Raji (cell line): ENCODE results near the gene DDIT4.

Source experiments
- POLR2A ChIP-seq: IDR thresholded peaks from 2 replicates; pipeline ENCODE4 v1.6.1; 2011; ENCODE audit warnings: low read depth, low read length, control low read depth; ENCODE audit not compliant: insufficient read depth

DDIT4 gene

DNA sequence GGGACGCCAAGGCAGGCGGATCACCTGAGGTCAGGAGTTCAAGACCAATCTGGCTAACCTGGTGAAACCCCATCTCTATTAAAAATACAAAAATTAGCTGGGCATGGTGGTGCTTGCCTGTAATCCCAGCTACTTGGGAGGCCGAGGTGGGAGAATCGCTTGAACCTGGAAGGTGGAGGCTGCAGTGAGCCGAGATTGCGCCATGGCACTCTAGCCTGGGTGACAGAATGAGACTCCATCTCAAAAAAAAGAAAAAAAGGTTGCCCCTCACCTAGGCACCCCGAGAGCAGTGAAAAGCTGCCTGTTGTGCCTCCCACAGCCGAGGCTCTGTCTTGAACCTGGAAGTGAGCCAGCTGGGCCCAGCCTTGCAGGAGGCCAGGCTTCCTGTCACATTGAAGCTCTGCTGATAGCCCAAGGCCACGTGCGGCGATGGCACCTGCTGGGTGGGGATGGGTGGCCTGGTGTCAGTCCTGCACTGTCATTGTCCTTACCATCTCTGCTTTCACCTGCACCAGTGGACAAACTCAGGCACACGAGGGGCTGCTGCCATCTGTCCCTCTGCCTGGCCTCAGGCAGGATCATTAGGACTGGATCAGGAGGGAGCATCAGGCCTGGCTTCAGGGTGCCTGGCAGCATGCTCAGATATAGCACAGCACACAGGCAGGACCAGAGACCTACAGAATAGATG is 43.2 kb downstream of the DDIT4 start:
- TF ChIP-seq POLR2A, result no peak

DNA sequence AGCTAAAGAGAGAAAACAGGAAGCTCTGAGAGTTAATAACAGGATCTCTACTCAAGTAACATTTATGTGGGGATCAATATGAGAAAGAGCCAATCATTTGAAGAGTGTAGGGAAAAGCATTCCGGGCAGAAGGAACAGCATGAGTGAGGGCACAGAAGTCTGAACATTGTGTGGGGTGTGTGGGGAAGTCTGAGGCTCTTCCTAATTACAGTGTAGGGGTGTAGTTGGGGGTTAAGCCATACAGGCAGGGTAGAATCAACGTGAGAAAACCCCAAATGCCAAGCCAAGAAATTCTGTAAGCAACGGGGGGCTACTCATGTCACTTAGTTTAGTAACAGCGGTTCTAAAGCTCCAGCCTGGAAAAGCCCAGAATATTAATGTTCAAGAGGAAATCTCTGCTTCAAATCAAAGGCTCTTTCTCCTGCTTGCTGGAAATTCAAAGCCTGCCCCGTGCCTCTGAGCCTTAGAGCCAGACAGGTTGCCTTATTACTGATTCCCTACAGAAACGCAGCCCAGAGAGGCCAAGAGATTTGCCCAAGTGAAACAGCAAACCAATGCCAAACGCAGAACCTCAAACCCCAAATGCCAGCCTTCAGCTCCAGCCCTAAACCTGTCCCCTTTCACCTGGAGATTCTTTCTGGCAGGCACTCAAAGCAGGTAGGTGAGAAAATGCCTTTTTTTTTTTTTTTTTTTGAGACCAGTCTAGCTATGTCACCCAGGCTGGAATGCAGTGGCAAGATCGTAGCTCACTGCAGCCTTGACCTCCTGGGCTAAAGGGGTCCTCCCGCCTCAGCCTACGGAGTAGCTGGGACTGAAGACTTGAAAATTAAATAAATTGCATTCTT is 44.9 kb downstream of the DDIT4 start:
- TF ChIP-seq POLR2A, result no peak; the same call in 1 of the 2 replicates

DNA sequence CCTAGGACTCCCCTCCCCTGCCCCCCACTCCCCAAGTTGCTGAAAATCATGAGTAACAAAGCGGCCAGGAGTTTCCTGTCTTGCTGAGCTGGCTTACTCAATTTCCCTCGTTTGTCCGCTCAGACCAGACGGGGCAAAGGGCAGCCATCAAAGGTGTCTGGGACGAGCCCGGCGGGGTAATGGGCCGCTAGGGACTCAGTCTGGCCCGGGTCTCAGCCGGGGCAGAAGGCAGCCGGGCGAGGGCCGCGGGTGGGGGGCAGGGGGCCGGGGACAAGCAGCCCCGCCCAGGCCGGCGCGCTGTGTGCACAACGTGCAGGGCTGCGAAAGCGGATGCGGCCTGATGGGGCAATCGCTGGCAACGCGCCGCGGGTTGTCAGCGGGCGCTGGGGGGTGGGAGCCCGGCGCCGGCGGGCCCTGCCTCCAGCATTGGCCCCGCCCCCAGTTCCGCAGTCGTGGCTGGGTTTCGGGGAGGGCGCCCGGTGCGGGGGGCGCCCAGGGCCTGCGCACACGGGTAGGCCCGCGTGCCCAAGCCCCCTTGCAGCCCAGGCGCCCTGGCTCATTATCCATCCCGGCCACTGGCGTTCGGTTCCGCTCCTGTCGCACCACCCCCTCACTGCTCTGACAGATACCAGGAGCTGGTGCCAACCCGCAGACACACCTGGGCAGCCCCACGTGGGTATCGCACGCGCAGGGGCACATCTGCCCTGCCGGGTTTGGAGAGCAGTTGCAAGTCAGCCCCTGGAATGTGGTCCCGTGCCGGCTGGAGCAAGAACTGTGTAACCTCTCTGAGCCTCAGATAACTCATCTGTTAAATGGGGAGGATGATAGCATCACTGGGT is 45.9 kb downstream of the DDIT4 start:
- TF ChIP-seq POLR2A, result peak; percentile 61; the same call in 1 of the 2 replicates

DNA sequence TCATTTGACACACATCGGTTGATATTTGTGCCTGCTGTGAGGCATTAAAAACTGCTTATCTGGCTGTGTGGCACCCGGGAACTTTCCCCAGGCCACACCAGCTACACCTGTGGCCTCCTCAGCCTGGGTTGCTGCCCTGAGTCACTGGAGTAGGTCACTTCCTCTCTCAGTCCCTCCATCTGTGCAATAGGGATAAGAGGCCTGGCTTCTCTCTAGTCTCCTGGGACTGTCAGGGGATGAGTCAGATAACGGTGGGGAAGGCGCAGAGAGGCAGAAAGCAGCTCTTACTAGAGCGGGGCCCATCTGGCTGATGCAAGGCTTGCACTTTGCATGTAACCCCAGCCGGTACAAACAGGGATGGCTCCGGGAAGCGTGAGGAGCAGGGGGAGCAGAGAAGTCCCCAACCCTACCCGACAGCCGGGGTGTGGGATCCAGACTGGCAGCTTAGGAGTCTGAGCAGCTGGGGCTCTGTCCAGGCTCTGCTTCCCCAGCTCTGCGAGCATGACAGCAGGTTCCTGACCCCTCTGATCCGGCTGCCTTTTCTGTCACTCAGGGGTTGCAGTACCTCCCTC is 47.0 kb downstream of the DDIT4 start:
- peak; percentile 64; the same call in 1 of the 2 replicates for TF ChIP-seq POLR2A

DNA sequence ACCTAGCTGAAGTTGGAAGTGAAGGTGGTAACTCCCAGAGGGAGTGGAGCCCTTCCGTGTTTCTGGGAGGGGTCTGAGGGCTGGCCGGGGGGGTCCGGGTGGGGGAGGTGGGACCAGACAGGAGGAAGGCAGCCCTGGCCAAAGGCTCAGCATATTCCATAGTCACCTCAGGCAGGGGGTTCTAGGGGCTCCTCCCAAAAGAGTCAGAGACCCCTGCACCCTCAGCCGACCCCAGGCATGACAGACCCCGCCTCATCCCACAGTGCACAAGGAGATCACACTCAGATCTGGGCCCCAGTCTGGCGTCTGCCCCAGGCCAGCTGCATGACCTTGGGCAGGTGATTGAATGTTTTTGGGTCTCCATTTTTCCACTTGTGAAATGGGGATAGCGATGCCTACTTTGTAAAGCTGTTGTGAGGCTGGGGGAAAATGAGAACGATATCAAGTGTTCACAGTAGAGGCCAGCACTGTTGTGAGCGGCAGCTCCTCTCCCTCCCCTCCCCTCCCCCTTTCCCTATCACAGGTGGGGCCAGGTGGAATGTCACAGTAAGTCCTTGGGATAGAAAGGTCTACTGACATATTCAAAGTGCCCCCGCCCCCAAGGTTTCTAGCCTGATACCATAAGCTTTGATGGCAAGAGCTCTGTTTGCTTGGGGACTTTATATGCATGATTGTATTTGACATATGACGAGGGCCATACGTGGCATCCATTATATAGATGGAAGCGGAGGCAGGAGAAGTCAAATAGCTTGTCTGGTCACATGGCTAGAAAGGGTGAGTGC is 47.7 kb downstream of the DDIT4 start:
- no peak for TF ChIP-seq POLR2A

- no peak for TF ChIP-seq POLR2A
These were observed 48.2 kb downstream of the DDIT4 start for GRCh38 chr10:72322030-72322279.

DNA sequence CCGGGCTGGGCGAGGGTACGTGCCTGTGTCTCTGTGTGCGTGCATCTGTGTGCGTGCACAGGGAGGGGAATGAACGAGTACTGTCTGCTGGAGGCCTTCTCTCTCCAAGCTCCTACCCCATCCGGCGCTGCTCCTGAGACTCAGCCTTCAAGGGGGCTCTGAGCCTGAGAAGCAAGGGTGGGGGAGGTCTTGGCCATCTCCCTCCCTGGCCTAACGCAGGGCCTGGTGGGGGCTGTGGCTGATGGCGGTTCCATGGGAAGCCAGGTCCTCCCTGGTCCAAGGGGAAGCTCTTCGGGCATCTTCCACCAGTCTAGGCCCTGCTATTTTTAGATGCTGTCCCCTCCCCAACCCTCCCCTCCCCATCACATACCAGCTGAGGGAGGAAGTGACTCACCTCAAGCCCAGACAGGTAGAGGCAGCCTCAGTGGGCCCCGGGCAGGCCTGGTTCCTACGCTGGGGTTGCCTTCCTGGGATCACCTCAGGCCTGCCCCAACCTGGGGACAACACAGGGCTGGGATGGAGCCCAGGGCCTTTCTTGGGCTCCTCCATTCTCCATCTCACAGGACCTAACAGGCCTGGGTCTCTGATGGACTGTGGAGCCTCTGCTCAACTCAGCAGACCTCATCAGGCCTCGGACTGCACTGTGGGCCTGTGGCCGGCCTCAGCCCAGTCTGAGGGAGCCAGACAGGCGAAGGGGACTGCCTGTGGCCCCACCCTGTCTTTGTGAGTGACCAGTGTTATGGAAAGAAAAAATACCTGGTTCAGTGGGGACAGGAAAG is 48.7 kb downstream of the DDIT4 start:
- TF ChIP-seq POLR2A, result no peak

DNA sequence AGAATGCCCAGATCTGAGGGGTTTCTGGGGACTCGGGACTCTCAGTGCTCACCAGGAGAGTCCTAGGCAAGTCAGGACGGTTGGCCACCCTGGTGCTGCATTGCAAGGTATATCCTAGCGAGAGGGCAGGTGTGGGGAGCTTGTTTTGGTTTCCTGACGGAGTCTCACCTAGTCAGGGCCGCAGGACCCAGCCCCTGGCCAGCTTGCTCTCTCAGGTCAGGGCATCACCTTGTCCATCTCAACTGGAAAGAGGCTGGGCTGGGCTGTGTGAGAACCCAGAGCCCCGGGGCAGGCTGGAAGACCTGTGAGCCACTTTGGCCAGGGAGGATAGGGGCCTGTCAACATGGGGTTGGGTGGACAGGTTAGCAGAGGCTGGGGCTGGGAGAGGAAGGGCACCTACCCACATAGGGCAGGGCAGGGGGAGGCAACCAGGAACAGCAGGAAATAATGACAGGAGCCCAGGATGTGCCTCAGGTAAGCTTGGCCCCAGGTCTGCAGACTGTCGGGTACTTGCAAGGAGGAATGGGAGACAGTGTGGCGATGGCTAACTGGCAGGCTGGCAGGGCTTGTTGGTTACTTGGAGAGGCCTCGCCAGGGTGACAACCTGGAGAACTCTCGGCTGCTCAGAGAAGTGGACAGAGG is 49.5 kb downstream of the DDIT4 start:
- TF ChIP-seq POLR2A, result no peak

GRCh38 chr10:72323771-72324191 is 50.1 kb downstream of the DDIT4 start:
- no peak for TF ChIP-seq POLR2A
